BE2C (cell line): Measurements from ENCODE around the gene ZBTB26. TPM values are rescaled to one million over a fixed set of nuclear protein-coding genes. Genes with fewer than 3 reads are reported as not detected.

Experiments used
- DNase-seq: peaks from one replicate; pipeline ENCODE4 v3.0.0-alpha.2; 2020
- H3K27me3 ChIP-seq: fragments of 250-450 bp; sonication (Bioruptor Pico); 2 replicates; pipeline ENCODE4 v1.5.1; 2020; ENCODE audit warnings: mild to moderate bottlenecking
- H3K36me3 ChIP-seq: fragments of 250-450 bp; sonication (Bioruptor Pico); 2 replicates; pipeline ENCODE4 v1.5.1; 2020; ENCODE audit warnings: mild to moderate bottlenecking
- H3K4me1 ChIP-seq: fragments of 250-450 bp; sonication (Bioruptor Pico); 2 replicates; pipeline ENCODE4 v1.5.1; 2020
- H3K4me3 ChIP-seq: 2 replicates; pipeline ENCODE4 v1.5.1; 2011; ENCODE audit warnings: low read depth, low read length
- H3K9me3 ChIP-seq: fragments of 250-450 bp; sonication (Bioruptor Pico); 2 replicates; pipeline ENCODE4 v1.5.1; 2020
- polyA plus RNA-seq: library from polyadenylated mRNA; unstranded; fragments of >200 nt; gene quantifications from one replicate; pipeline ENCODE4 v1.2.1, GENCODE V29; 2012; ENCODE audit warnings: low read depth, missing spikeins; ENCODE audit not compliant: insufficient read length, insufficient read depth
- TF ChIP-seq, protein P1 (sequence below): IDR thresholded peaks from 2 replicates; pipeline ENCODE4 v1.5.1; 2012; ENCODE audit warnings: mild to moderate bottlenecking, low read depth, low read length

ZBTB26 gene
- 8.4 TPM for polyA plus RNA-seq

DNA sequence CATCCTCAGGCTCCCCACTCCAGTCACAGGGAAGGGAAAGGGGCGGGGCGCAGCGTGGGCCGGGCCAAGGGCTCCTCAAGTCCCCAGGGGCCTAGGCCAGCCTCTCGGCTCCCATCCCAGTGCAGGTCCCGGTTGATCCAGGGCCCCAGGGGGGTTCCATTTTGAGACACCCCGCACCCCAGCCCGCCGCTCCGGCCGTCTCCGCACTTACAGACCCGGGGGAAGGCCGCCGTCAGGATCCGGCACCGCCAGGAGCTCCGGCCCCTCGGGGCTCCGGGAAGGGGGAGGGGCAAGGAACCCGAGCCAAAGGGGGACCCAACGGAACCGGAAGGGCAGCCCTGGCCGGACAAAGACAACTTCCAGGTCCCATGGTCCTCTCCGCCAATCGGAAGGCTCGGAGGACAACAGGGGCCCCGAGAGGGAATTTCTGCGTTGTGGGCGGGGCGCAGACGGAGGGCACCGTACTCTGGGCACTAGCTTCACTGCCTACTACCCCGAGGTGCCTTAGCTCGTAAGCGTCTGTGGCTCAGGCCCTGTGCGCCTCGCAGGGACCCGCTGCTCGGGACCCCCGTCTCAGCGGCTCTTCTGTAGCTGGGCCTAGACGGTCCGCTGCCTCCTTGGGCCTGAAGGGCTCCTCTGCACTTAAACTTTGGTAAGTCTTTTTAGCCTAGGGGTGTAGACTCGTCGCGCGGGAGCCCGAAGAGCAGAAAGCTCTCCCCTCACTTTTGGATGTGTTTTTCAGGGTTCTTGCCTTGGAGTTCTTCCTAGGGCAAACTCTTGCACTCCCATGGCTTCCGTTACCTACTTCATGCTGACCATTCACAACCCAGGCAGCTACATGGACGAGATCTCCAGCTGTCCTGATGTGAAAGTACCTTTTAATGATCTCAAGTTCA lies at the start of gene ZBTB26:
ZBTB26 (minus strand) TSS at position 287 of the 896 bp plus-strand sequence. CDS start 11,578 bp downstream, outside the sequence.
- TF ChIP-seq, protein P1, sequence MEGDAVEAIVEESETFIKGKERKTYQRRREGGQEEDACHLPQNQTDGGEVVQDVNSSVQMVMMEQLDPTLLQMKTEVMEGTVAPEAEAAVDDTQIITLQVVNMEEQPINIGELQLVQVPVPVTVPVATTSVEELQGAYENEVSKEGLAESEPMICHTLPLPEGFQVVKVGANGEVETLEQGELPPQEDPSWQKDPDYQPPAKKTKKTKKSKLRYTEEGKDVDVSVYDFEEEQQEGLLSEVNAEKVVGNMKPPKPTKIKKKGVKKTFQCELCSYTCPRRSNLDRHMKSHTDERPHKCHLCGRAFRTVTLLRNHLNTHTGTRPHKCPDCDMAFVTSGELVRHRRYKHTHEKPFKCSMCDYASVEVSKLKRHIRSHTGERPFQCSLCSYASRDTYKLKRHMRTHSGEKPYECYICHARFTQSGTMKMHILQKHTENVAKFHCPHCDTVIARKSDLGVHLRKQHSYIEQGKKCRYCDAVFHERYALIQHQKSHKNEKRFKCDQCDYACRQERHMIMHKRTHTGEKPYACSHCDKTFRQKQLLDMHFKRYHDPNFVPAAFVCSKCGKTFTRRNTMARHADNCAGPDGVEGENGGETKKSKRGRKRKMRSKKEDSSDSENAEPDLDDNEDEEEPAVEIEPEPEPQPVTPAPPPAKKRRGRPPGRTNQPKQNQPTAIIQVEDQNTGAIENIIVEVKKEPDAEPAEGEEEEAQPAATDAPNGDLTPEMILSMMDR = no peak
- Histone ChIP-seq H3K4me3 (peak within 1 kb of the TSS; percentile 71), H3K27me3 (no peaks in the 10 kb centered on the region), H3K36me3 (peaks cover 3% of the 10 kb centered on the region), H3K4me1 (no peaks in the 10 kb centered on the region), H3K9me3 (no peaks in the 10 kb centered on the region)
- DNase-seq = peak; percentile 97

- Histone ChIP-seq H3K36me3 (peaks cover 7% of the 10 kb centered on the region), H3K4me1 (no peaks in the 10 kb centered on the region), H3K9me3 (no peaks in the 10 kb centered on the region), H3K4me3 (no peak overlapping the region), H3K27me3 (no peaks in the 10 kb centered on the region)
- TF ChIP-seq, protein P1 = no peak
- no peak for DNase-seq
Measured at GRCh38 chr9:122978601-122979000, 47.3 kb upstream of the ZBTB26 start.

DNA sequence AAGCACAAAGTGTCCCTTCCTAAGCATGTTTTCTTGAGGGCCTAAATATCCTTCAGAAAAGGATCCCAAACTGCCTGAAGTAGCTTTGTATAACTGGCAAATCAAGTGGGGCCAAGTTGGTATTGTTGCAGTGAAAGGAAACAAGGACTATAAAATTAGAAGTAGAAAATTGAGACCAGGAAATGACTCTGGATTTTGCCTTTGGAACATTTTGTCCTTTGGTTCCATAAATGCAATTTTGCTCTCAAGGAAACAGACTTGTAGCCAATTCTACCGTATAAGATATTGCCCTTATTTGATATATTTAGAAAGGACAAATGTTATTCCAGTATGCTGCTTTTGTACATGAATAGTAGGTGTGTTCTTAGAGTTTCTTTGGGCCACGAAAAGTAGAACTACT lies 43.9 kb upstream of the ZBTB26 start:
- peaks cover 10% of the 10 kb centered on the region for H3K36me3 ChIP-seq
- TF ChIP-seq, protein P1 = no peak
- no peaks in the 10 kb centered on the region for H3K4me1 ChIP-seq
- no peaks in the 10 kb centered on the region for H3K27me3 ChIP-seq
- no peak for DNase-seq
- no peak overlapping the region for H3K4me3 ChIP-seq
- H3K9me3 ChIP-seq = no peaks in the 10 kb centered on the region

DNA sequence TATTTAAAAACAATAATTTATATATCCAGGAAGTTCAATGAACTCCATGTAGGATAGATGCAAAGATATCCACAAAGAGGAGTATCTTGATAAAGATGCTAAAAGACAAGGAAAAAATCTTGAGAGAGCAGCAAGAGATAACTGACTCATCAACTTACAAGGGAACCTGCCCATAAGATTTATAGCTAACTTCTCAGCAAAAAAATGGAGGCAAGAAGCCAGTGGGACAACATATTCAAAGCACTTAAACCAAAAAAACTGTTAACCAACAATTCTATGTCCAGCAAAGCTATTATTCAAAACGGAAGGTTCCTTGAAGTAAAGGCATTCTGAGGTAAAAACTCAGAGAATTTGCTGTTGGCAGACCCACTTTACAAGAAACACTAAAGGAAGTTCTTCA lies 29.8 kb upstream of the ZBTB26 start:
- no peaks in the 10 kb centered on the region for H3K27me3 ChIP-seq
- no peak overlapping the region for H3K4me3 ChIP-seq
- no peaks in the 10 kb centered on the region for H3K4me1 ChIP-seq
- peaks cover 3% of the 10 kb centered on the region for H3K36me3 ChIP-seq
- DNase-seq = no peak
- TF ChIP-seq, protein P1 = no peak
- no peaks in the 10 kb centered on the region for H3K9me3 ChIP-seq

- H3K36me3 ChIP-seq = peaks cover 3% of the 10 kb centered on the region
- TF ChIP-seq, protein P1 = no peak
- no peaks in the 10 kb centered on the region for H3K27me3 ChIP-seq
- H3K4me3 ChIP-seq = no peak overlapping the region
- H3K4me1 ChIP-seq = peaks cover 6% of the 10 kb centered on the region
- no peaks in the 10 kb centered on the region for H3K9me3 ChIP-seq
- DNase-seq = no peak
Measured at GRCh38 chr9:122955961-122956360, 24.6 kb upstream of the ZBTB26 start.

- no peaks in the 10 kb centered on the region for H3K9me3 ChIP-seq
Measured at GRCh38 chr9:122954253-122954691, 23.0 kb upstream of the ZBTB26 start.

More at GRCh38 chr9:122954253-122954691, 23.0 kb upstream of the ZBTB26 start:
- H3K27me3 ChIP-seq = no peaks in the 10 kb centered on the region
- peaks cover 3% of the 10 kb centered on the region for H3K36me3 ChIP-seq
- TF ChIP-seq, protein P1 = no peak
- no peak overlapping the region for H3K4me3 ChIP-seq
- DNase-seq = no peak
- H3K4me1 ChIP-seq = peaks cover 6% of the 10 kb centered on the region
